SK-N-MC (cell line): ENCODE measurements around the gene GZMM.

ENCODE experiments used
- DNase-seq: peaks from one replicate; pipeline ENCODE4 v3.0.0-alpha.2; 2011; ENCODE audit warnings: low read depth, low spot score
- H3K27ac ChIP-seq: fragments of 200-600 bp; sonication (generic); 2 replicates; pipeline ENCODE4 v1.5.1; 2016; ENCODE audit warnings: mixed run types
- H3K36me3 ChIP-seq: fragments of 200-600 bp; sonication (generic); 2 replicates; pipeline ENCODE4 v1.6.1; 2017; ENCODE audit warnings: antibody characterized with exemption, low read length, mixed read lengths; ENCODE audit not compliant: insufficient read depth
- H3K4me3 ChIP-seq: fragments of 200-600 bp; sonication (generic); 2 replicates; pipeline ENCODE4 v1.5.1; 2016
- H3K9ac ChIP-seq: fragments of 200-600 bp; sonication (generic); 2 replicates; pipeline ENCODE4 v1.8.0; 2017; ENCODE audit warnings: mixed run types, mixed read lengths; ENCODE audit not compliant: insufficient read length
- H3K9me3 ChIP-seq: fragments of 200-600 bp; sonication (generic); 2 replicates; pipeline ENCODE4 v1.6.1; 2017; ENCODE audit warnings: low read depth, mild to moderate bottlenecking, antibody characterized with exemption, low read length, moderate library complexity, mixed read lengths
- EZH2 ChIP-seq: fragments of 200-600 bp; sonication (generic); IDR thresholded peaks from one replicate; pipeline ENCODE4 v1.6.1; 2017; ENCODE audit warnings: antibody characterized with exemption
- FOXP2 ChIP-seq: optimal IDR thresholded peaks from 2 replicates; pipeline ENCODE3; 2011; ENCODE audit warnings: mild to moderate bottlenecking, moderate library complexity; ENCODE audit not compliant: insufficient read depth; ENCODE audit errors: extremely low read length, control extremely low read depth
- POLR2AphosphoS5 ChIP-seq: IDR thresholded peaks from 2 replicates; pipeline ENCODE4 v1.6.1; 2012; ENCODE audit warnings: mild to moderate bottlenecking, low read depth, low read length, borderline replicate concordance

Gene GZMM

GRCh38 chr19:531009-531752 lies 12.7 kb upstream of the GZMM start:
- H3K4me3 ChIP-seq = peak overlapping the region; percentile 92

DNA sequence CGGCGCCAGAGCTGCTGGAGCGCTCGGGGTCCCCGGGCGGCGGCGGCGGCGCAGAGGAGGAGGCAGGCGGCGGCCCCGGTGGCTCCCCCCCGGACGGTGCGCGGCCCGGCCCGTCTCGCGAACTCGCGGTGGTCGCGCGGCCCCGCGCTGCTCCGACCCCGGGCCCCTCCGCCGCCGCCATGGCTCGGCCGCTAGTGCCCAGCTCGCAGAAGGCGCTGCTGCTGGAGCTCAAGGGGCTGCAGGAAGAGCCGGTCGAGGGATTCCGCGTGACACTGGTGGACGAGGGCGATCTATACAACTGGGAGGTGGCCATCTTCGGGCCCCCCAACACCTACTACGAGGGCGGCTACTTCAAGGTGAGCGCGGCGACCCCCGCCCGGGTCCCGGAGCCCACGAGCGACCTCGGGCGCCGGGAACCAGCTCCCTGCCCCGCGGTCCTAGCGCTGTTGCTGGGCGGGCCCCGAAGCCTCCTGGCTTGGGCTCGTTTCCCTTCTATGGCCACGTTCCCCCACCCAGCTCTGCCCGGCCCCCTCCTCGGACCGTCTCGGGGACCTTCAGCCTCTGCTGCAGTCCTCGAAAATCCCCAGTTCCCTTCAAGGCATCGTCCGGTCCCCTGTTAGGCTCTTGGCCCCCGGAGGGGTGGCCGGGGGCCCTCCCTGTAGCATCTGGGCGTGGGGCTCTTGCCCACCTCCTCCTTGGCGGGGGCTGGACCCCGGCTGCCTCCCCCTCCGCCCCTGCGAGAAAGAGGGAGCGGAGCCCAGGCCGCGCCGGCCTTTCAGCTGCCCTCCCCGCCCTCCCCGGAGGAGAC lies 11.9 kb upstream of the GZMM start, which contains the start of gene CDC34:
Gene CDC34, plus strand, starts transcription at position 8 of the 808 bp plus-strand sequence. Its CDS starts 172 bp downstream, at position 180.
- peak within 1 kb of the TSS; percentile 91 for H3K9ac ChIP-seq
- no peak for TF ChIP-seq EZH2
- TF ChIP-seq FOXP2 = no peak
- no peak for TF ChIP-seq POLR2AphosphoS5
- H3K4me3 ChIP-seq = peak within 1 kb of the TSS; percentile 92
- peak within 1 kb of the TSS; percentile 81 for H3K27ac ChIP-seq
- peaks cover 11% of the 10 kb centered on the region; the same call in 1 of the 2 replicates for H3K36me3 ChIP-seq
- no peaks in the 10 kb centered on the region for H3K9me3 ChIP-seq
- no peak for DNase-seq

More at GRCh38 chr19:531009-531752, 12.7 kb upstream of the GZMM start:
- H3K36me3 ChIP-seq = peaks cover 3% of the 10 kb centered on the region; the same call in 1 of the 2 replicates
- no peaks in the 10 kb centered on the region for H3K9me3 ChIP-seq
- TF ChIP-seq FOXP2 = no peak
- TF ChIP-seq POLR2AphosphoS5 = peak; percentile 75; the same call in 1 of the 2 replicates
- H3K9ac ChIP-seq = peak overlapping the region; percentile 83
- H3K27ac ChIP-seq = peak overlapping the region; percentile 81
- DNase-seq = no peak

- TF ChIP-seq FOXP2 (no peak), POLR2AphosphoS5 (no peak), EZH2 (no peak)
Observed at GRCh38 chr19:532561-533363, 11.1 kb upstream of the GZMM start.

GRCh38 chr19:533364-534058 lies 10.3 kb upstream of the GZMM start:
- peak overlapping the region; percentile 81 for H3K4me3 ChIP-seq
- no peak for DNase-seq
- no peaks in the 10 kb centered on the region for H3K9me3 ChIP-seq
- TF ChIP-seq POLR2AphosphoS5 = no peak
- TF ChIP-seq FOXP2 = no peak
- no peak for TF ChIP-seq EZH2
- no peak overlapping the region for H3K27ac ChIP-seq
- peaks cover 13% of the 10 kb centered on the region; the same call in 1 of the 2 replicates for H3K36me3 ChIP-seq
- H3K9ac ChIP-seq = peak overlapping the region; percentile 91

More at GRCh38 chr19:532561-533363, 11.1 kb upstream of the GZMM start:
- peak overlapping the region; percentile 81 for H3K4me3 ChIP-seq
- peak overlapping the region; percentile 91 for H3K9ac ChIP-seq
- no peak overlapping the region for H3K27ac ChIP-seq
- peaks cover 11% of the 10 kb centered on the region; the same call in 1 of the 2 replicates for H3K36me3 ChIP-seq
- DNase-seq = no peak
- H3K9me3 ChIP-seq = no peaks in the 10 kb centered on the region

DNA sequence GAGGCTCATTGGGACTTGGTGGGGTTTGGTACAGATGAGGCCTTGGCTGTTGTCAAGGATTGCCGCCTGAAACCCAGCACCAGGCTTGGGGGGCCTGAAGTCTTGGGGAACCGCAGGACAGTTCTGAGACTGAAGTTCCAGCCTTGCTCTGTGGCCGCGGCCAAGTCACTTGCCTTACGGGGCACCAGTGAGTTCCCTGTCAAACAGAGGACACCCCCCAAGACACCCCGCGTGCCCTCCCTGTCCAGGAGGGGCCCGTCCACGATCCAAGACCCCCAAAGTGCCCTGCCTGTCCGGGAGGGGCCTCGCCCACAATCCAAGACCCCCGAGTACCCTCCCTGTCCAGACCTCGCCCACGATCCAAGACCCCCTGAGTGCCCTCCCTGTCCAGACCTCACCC lies 9.8 kb upstream of the GZMM start:
- Histone ChIP-seq H3K27ac (no peak overlapping the region), H3K36me3 (peaks cover 16% of the 10 kb centered on the region; the same call in 1 of the 2 replicates), H3K9ac (peak overlapping the region; percentile 91), H3K4me3 (no peak overlapping the region), H3K9me3 (no peaks in the 10 kb centered on the region)
- TF ChIP-seq EZH2 (no peak), POLR2AphosphoS5 (no peak), FOXP2 (no peak)
- DNase-seq = no peak

DNA sequence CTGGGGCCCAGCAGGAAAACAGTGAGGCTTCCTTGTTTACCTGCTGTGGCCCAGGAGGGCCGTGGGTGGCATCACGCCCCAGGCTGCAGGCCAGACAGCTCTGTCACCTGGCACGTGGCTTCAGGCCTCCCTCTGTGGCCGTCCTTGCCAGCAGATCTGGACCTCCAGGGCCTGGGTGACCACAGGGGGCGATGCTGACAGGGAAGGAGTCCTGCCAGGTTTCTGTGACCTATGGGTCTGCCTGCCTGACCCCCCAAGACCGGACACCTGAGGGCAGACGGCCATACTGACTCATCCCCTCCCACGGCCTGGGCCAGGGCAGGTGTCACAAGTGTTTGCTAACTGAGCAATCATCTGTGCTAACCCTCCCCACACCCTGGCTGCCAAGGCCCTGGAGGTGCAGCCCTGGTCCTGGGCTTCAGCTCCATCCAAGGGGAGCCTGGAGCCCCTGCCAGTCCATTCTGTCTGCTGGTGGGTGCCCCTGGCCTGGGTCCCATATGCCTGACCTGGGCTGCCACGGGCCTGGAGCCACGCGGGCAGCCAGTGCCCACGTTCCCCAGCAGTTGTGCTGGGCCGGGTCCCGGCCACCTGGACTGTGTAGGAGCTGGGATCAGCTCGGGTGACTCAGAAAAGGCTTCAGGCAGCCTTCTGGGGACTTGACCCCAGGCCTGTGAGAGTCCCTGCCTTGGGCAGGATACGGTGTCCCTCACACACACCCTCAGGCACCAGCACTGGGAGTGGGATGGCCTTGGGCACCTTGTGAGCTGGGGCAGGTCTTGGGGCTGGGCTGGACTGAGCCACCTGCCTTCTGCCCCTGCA lies 8.6 kb upstream of the GZMM start:
- TF ChIP-seq FOXP2 (no peak), EZH2 (no peak), POLR2AphosphoS5 (no peak)
- DNase-seq = no peak
- Histone ChIP-seq H3K4me3 (no peak overlapping the region), H3K9me3 (no peaks in the 10 kb centered on the region), H3K9ac (no peak overlapping the region), H3K27ac (no peak overlapping the region), H3K36me3 (peaks cover 16% of the 10 kb centered on the region; the same call in 1 of the 2 replicates)
